NCI-H345 treated with DMSO at 0.1 percent for 48 hours (cell line): ENCODE results near the gene MACROD2.

Source experiments
- DNase-seq: peaks from one replicate; lab custom pipeline; 2025; ENCODE audit not compliant: unreplicated experiment; lab: John Stamatoyannopoulos, UW

Gene MACROD2

GRCh38 chr20:14386726-14387125, 391.4 kb downstream of the MACROD2 start:
- DNase-seq: no peak

DNA sequence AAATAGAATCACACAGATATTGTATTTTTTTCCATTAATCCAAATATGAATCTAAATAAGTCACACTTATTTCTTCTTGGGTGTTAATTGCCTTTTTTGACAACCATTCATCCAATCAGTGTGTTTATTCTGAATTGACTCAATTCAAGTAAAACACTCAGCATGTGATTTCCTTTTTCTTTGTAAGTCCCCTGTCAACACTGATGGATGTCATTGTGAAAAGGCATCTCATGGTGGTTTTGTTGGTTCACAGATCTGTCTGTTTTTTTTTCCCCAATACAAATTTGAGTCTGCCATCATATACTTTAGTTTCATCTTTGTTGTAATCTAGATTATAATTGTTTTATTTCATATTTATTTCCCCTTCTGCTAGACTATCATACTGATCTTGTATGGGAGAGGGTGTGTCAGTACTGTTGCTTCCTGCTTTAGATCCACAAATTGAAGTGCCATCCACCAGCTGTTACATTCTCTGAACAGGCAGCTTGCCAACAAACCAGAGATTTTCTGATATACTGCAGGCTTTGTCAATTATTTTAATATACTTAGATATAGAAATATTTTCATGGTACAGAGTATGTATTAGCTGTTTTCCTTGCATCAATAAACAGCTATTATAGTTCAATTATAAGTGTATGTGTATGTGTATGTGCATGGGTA, 406.3 kb downstream of the MACROD2 start:
- DNase-seq: peak; percentile 86

- DNase-seq: no peak
Measured at GRCh38 chr20:14404515-14404914, 409.2 kb downstream of the MACROD2 start.

DNA sequence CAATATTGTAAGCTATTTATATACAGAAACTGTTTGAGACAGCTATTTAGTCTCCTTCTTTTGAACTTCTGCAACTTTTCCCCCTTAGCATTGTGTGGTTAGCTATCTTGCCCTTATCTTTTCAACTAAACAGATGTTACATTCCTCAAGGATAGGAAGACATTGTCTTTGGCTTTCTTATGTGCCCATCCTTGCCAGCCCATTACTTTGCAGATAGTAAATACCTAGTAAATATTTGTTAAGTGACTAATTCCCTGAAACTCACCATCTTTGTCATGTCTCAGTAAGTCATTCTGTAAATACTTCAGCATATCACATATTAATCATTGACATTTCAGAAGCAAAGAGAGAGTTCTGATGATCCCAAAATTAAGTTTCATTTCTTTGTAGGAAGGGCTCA, 411.2 kb downstream of the MACROD2 start:
- no peak for DNase-seq

DNA sequence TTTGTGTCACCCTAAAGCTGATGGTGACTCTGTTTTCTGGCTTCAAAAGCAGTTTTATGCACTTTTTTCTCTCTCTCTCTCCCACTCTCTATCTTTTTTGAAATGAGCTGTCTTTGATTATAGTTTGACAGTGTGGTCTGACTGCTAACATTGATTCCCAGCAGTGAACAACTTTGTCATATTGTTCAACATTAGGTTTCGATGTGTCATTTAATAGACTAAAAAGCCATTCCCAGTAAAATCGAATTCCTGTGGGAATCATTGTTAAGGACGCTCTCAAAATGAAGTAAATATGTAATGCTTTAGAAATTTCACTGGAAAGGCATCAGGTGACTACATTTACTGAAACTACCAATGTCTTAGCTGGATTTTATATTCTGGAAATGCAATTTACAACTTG, 412.0 kb downstream of the MACROD2 start:
- DNase-seq: no peak

- DNase-seq: no peak
Measured at GRCh38 chr20:14410869-14411555, 415.7 kb downstream of the MACROD2 start.

- no peak for DNase-seq
Measured at GRCh38 chr20:14412065-14412681, 416.9 kb downstream of the MACROD2 start.

GRCh38 chr20:14413835-14414234, 418.5 kb downstream of the MACROD2 start:
- DNase-seq: no peak

GRCh38 chr20:14414560-14414959, 419.2 kb downstream of the MACROD2 start:
- DNase-seq: no peak

- DNase-seq: peak; percentile 30
Measured at GRCh38 chr20:14415467-14415866, 420.2 kb downstream of the MACROD2 start.

- DNase-seq: no peak
Measured at GRCh38 chr20:14418376-14418775, 423.1 kb downstream of the MACROD2 start.

GRCh38 chr20:14422892-14423291, 427.6 kb downstream of the MACROD2 start:
- no peak for DNase-seq

DNA sequence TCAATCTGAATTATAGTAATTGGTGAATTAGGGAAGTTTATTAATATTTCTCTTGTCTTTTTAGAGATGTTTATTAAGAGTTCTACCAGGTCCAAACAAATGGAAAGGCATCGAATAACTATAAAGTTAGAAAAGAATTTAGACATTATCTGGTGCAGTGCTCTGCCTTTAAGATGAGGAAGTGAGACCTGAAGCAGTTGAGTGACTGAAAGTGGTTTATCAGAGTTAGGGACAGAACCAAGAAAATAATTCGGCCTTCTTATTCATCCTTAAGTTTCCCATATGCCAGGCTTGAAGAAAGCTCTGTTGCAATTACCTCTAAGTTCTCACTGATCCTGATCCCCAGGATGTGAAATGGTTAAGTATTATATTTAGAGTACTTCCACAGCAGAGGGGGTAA, 436.3 kb downstream of the MACROD2 start:
- no peak for DNase-seq

DNA sequence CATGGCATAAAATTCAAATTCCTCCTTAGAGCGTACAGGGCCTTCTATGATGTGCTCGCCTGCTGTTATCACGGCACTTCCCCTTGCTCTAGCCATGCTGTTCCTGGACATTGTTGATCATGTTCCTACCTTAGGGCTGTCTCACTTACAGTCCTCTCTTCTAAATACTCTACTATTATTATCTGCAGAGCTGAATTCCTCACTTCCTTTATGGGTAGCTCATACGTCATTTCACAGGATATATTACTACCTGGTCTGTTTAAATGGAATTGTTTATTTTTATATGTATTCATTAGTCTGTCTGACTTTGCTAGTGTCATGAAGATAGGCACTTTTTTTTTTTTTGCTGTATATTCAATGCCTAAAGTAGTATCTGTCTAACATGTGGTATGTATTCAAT, 436.8 kb downstream of the MACROD2 start:
- no peak for DNase-seq

DNA sequence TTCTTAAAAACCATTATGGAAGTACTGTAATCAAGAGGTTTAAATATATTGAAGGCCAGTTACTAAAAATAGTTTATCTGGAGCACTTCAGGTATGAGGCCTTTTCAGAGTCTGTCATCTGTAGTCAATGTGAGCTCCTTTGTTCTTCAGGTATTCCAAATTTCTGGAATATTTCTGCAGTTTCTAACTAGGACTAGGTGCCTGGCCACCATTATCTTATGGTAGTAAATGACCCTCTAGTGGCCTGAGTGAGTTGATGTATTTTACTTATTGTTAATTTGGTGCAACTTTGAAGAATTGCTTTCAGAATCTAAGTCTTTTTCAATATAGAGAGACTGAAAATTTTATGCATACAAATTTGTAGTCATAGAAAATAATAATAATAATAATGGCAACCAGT, 437.3 kb downstream of the MACROD2 start:
- DNase-seq: no peak

GRCh38 chr20:14434384-14435136, 439.2 kb downstream of the MACROD2 start:
- no peak for DNase-seq

GRCh38 chr20:14441201-14441600, 445.9 kb downstream of the MACROD2 start:
- DNase-seq: no peak

GRCh38 chr20:14444106-14444505, 448.8 kb downstream of the MACROD2 start:
- no peak for DNase-seq

- no peak for DNase-seq
Measured at GRCh38 chr20:14445310-14445709, 450.0 kb downstream of the MACROD2 start.

- no peak for DNase-seq
Measured at GRCh38 chr20:14445902-14446301, 450.6 kb downstream of the MACROD2 start.

DNA sequence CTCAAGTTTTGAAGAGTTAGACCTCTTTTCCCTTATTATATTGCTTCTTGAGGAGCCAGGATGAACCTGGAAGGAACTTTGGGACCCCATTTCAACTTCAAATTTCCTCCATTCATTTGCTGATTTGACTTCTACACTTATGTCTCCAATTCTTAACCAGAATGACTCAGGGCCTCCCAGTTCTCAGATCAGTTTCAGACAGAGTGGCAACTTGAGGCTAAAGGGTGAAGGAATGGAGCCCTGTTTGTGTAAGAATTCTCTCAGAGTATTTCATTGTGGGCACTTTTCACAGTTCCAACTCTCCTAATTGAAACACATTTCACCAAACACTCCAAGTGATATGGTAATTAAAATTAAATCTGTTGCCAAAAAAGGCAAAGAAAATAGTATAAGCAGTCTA, 451.1 kb downstream of the MACROD2 start:
- DNase-seq: no peak

- DNase-seq: no peak
Measured at GRCh38 chr20:14449323-14449722, 454.0 kb downstream of the MACROD2 start.
